ENCODE data around the gene ASGR1.

Gene ASGR1

GRCh38 chr17:7216242-7217112 lies 37.3 kb upstream of the ASGR1 start:
- DNase-seq (ENCODE audit: low read depth): no peak

DNA sequence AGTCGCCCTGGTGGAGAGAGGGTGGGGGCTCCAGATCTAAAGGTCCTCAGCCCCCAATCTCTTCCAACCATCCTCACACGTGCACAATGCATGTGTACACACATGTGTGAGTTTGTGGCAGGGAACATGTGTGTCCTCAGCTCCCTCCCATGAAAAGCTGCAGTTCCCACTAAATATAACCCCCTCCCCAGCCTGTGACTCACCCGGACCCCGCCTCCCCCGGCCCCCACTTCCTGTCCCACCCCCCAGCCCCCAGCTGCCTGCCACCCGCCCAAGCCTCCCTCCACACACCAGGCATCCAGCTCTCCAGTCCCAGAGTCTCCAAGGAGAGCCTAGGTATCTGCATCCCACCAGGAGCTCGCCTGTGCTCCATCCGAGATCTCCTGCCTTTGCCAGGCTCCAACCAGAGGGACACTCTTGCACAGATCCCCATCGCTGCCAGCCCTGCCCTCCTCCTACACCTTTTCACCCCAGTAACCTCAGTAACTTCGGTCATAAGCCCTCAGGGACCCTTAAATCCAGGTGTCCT lies 36.5 kb upstream of the ASGR1 start:
- no peak for DNase-seq (ENCODE audit: low read depth)

DNA sequence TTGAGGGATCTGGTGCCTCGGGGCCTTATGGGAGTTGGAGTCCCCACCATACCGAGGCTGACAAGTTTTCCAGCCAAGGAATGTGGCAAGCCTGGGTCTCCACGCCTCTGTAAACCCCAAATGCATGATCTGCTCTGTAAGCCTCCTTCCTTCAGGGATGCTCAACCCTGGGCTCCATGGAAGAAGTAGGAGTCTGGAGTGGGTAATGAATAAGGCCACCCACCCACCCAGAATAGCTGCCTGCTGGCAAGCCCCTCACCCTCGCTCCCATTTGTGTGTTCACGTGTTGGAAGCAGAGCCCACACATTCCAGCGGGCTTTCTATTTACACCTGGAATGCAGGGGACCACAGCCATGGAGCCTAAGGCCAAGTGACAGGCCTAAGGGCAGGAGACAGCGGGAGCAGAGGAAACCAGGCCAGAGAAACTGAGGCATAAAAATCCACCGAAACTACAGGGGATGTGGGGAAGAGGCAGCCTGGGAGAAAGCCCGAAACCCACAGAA lies 36.0 kb upstream of the ASGR1 start:
- DNase-seq (ENCODE audit: low read depth): no peak

- no peak for DNase-seq (ENCODE audit: low read depth)
Measured at GRCh38 chr17:7214300-7215135, 35.3 kb upstream of the ASGR1 start.

GRCh38 chr17:7213895-7214299 lies 34.7 kb upstream of the ASGR1 start:
- no peak for DNase-seq (ENCODE audit: low read depth)

GRCh38 chr17:7211491-7212273 lies 32.5 kb upstream of the ASGR1 start:
- DNase-seq (ENCODE audit: low read depth): no peak

GRCh38 chr17:7208754-7209460 lies 29.7 kb upstream of the ASGR1 start:
- DNase-seq (ENCODE audit: low read depth): no peak

GRCh38 chr17:7208027-7208571 lies 28.9 kb upstream of the ASGR1 start:
- DNase-seq (ENCODE audit: low read depth): no peak

DNA sequence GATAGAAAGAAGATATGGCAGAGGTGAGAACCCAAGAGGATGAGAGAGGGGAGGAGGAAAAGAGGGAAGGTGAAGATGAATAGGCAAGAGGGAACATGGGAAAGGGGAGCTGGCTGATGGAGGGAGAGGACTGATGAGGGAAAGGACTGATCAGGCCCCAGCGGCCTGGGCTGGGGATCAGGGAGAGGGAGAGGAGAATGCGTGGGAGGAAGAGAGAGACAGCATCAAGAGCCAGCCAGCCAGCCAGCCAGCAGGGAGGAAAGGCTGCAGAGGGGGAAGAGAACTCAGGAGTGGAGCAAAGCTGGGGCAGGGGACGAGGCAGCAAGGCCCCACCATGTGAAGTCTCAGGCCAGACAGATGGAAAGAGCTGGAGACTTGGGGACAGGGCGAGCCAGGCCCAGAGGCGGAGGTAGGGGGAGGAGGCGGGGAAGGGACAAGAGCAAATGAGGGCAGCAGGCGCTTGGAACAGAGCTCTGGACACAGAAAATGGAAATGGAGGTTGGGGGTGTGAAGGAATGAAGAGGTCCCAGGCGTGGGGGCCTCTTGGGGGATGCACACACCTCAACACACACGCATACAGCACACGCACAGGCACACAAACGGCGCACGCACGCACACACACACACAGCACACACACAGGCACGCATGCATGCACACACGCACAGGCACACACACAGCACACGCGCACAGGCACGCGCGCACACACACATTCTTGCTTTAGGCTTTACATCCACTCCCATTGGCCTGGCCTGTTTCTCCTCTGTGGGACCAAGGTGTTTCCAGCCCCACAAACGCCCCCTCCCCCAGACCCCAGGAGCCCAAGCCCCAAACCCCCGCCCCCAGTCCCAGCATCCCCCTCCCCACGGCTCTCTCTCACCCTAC lies 28.2 kb upstream of the ASGR1 start:
- no peak for DNase-seq (ENCODE audit: low read depth)

GRCh38 chr17:7205561-7205960 lies 26.4 kb upstream of the ASGR1 start:
- DNase-seq (ENCODE audit: low read depth): no peak

GRCh38 chr17:7204828-7205461 lies 25.8 kb upstream of the ASGR1 start:
- DNase-seq (ENCODE audit: low read depth): no peak

GRCh38 chr17:7204336-7204735 lies 25.2 kb upstream of the ASGR1 start:
- DNase-seq (ENCODE audit: low read depth): no peak

DNA sequence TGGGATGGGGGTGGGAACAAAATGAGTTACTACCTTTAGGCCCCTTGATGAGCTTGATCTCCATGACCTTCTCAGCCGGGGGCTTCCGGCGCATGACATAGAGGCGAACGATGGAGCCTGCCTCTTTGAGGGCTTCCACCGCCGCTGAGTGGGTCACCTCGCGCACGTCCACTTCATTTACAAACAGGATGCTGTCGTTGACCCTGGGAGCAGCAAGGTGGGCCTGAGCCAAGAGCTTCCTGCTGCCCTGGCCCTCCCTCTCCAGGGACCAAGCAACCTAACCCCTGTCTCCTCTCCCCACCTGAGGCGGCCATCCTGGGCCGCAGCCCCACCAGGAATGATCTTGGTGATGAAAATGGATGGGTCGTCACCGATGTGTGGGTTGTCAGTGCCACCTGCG lies 24.2 kb upstream of the ASGR1 start:
- DNase-seq (ENCODE audit: low read depth): no peak

DNA sequence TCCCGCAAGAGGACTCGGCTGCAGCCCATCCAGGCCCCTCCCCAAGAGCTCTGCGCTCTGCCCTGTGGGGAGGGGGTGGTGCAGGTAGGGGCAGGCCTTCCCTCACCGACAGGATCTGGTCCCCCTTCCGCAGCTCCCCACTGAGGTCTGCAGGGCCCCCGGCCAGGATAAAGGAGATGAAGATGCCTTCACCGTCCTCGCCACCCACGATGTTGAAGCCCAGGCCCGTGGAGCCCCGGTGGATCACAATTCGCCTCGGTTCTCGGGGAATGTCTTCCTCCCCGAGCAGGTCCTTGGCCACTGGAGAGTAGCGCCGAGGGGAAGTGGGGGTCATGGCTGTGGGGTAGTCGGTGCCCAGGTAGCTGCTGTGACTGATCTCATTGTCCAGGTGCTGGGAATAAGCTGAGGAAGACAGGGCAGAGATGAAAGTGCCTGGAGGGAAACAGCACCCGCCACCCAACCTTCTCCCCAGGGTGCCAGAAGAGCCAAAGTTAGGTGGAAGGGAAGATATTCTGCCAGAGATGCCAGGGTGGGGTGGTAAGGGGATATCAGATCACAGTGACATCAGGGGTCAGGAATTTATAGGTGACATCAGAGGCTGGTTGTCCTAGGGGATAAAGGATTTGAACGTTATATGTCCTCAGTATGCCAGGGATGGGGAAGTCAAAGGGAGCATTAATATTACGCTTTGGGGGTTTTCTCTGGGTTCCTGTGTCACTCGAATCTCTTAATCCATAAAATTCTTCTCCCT lies 17.7 kb upstream of the ASGR1 start:
- DNase-seq (ENCODE audit: low read depth): no peak

DNA sequence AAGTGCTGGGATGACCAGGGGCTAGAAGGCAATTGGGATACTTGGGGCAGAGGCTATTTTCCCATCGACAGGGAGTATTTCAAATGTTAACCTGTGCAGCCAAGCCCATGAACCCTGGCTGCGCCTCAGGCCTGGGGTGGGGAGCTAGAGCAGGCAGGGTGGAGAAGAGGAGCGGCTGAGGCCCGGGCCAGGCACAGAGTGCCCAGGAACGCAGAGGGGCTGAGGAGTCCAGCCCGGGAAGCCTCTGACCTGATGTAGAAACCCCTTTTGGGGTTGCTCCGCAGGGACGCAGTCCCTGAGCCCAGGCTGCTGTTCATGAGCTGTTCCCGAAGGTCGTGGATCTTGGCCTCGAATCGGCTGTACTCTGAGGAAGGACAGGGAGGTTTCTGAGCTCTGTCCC lies 16.8 kb upstream of the ASGR1 start:
- no peak for DNase-seq (ENCODE audit: low read depth)

- no peak for DNase-seq (ENCODE audit: low read depth)
Measured at GRCh38 chr17:7192271-7192937, 13.2 kb upstream of the ASGR1 start.

DNA sequence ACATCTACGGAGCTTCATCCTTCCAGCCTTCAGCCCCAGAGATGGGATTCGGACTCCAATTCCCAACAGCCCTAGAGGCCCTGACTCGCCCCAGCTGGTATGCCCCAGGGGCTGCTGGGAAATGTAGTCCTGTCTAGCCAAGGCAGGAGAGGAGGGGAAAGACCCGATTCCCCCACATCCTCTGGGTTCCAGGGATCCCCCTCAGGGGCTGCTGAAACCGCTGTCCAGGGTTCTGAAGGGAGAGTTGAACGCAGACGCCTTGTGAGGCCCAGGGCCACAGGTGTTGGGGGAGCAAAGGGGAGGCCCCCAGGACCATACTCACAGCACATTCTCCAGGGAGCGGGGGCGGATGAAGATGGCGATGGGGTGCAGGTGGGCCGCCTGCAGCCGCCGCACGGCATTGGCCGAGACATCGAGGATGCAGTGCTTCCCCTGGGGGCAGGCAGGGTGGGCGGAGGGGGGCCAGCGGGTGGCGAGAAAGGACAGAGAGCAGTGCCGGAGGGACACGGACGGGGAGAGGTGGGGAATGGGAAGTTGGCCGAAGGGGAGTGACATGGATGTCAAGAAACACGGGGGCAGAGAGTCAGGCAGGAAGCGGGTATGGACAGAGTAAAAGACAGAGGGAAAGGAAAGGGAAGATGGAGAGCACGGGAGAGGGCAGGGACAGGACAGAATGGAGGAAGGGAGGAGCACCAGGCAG lies 12.6 kb upstream of the ASGR1 start:
- DNase-seq (ENCODE audit: low read depth): no peak

GRCh38 chr17:7191069-7191468 lies 11.9 kb upstream of the ASGR1 start:
- DNase-seq (ENCODE audit: low read depth): no peak
